ENCODE data around the gene PPM1J.

The PPM1J gene

GRCh38 chr1:112704391-112704933 is 10.7 kb downstream of the PPM1J start:
- peak overlapping the region; percentile 51 for H3K27ac ChIP-seq
- DNase-seq = no peak
- no peaks in the 10 kb centered on the region for H3K9me3 ChIP-seq (ENCODE audit: severe bottlenecking)
- H3K36me3 ChIP-seq = peaks cover 24% of the 10 kb centered on the region
- no peaks in the 10 kb centered on the region for H3K27me3 ChIP-seq (ENCODE audit: insufficient read depth, low read depth, severe bottlenecking)
- H3K4me3 ChIP-seq (ENCODE audit: low read depth, low read length) = no peak overlapping the region; the same call in 1 of the 2 replicates
- no peak for TF ChIP-seq CTCF (IDR thresholded peaks at IDR 0.05; ENCODE audit: low read depth, low read length)

GRCh38 chr1:112703706-112704105 is 11.4 kb downstream of the PPM1J start:
- H3K27me3 ChIP-seq (ENCODE audit: insufficient read depth, low read depth, severe bottlenecking) = no peaks in the 10 kb centered on the region

GRCh38 chr1:112702420-112703261 is 12.5 kb downstream of the PPM1J start:
- H3K9me3 ChIP-seq (ENCODE audit: severe bottlenecking) = no peaks in the 10 kb centered on the region
- TF ChIP-seq CTCF (IDR thresholded peaks at IDR 0.05; ENCODE audit: low read depth, low read length) = no peak
- H3K27ac ChIP-seq = no peak overlapping the region
- H3K27me3 ChIP-seq (ENCODE audit: insufficient read depth, low read depth, severe bottlenecking) = no peaks in the 10 kb centered on the region
- DNase-seq = no peak
- H3K4me3 ChIP-seq (ENCODE audit: low read depth, low read length) = no peak overlapping the region
- H3K36me3 ChIP-seq = peaks cover 39% of the 10 kb centered on the region

More at GRCh38 chr1:112703706-112704105, 11.4 kb downstream of the PPM1J start:
- Histone ChIP-seq H3K9me3 (ENCODE audit: severe bottlenecking) (no peaks in the 10 kb centered on the region), H3K4me3 (ENCODE audit: low read depth, low read length) (no peak overlapping the region), H3K27ac (no peak overlapping the region), H3K36me3 (peaks cover 28% of the 10 kb centered on the region)
- no peak for TF ChIP-seq CTCF (IDR thresholded peaks at IDR 0.05; ENCODE audit: low read depth, low read length)
- DNase-seq = no peak

DNA sequence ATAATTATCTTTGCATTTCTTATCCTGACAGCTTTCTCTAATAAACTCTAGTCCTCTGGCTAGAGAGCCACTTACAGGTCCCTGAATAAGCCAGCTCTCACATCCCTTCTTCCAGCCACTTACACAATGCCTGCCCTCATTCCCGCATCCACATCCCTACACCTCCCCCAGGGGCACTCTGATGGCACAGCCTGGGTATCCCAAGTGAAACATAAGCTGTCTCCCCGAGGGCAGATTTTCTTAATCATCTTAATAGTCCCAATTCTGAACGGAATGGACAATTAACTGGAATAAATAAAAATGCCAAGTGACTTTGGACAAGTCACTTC is 13.1 kb downstream of the PPM1J start:
- no peaks in the 10 kb centered on the region for H3K9me3 ChIP-seq (ENCODE audit: severe bottlenecking)
- H3K4me3 ChIP-seq (ENCODE audit: low read depth, low read length) = no peak overlapping the region
- DNase-seq = no peak
- TF ChIP-seq CTCF (IDR thresholded peaks at IDR 0.05; ENCODE audit: low read depth, low read length) = no peak
- no peaks in the 10 kb centered on the region for H3K27me3 ChIP-seq (ENCODE audit: insufficient read depth, low read depth, severe bottlenecking)
- no peak overlapping the region for H3K27ac ChIP-seq
- peaks cover 45% of the 10 kb centered on the region for H3K36me3 ChIP-seq

- no peak for TF ChIP-seq CTCF (IDR thresholded peaks at IDR 0.05; ENCODE audit: low read depth, low read length)
- no peaks in the 10 kb centered on the region for H3K9me3 ChIP-seq (ENCODE audit: severe bottlenecking)
- H3K27me3 ChIP-seq (ENCODE audit: insufficient read depth, low read depth, severe bottlenecking) = no peaks in the 10 kb centered on the region
- H3K4me3 ChIP-seq (ENCODE audit: low read depth, low read length) = no peak overlapping the region
- H3K36me3 ChIP-seq = peaks cover 50% of the 10 kb centered on the region
- H3K27ac ChIP-seq = peak overlapping the region; percentile 67
- no peak for DNase-seq
Observed at GRCh38 chr1:112701227-112702066, 13.7 kb downstream of the PPM1J start.

Measured in WERI-Rb-1 (cell line).